Caco-2 (cell line): ENCODE results near the gene PIP4K2A. TPM values are rescaled to one million over a fixed set of nuclear protein-coding genes. Genes with fewer than 3 reads are reported as not detected.
"Not testable (repeated sequence)": the region's sequence is repeated elsewhere in the genome, so short reads cannot be mapped to it uniquely, and the experiment has no call there.

Experiments
- BruUV-seq: library from RNA; stranded (reverse); fragments of 400-500 nt; replicated peaks from 2 replicates; lab custom pipeline; 2021; lab: Mats Ljungman, UMichigan
- CTCF ChIA-PET: fragments of 300-600 bp; sonication (Branson Sonifier 250); formaldehyde crosslinking; loops from one replicate; lab custom pipeline; 2022; ENCODE audit warnings: antibody characterized with exemption; lab: Charles Lee
- POLR2A ChIA-PET: fragments of 300-600 bp; sonication (Branson Sonifier 250); formaldehyde crosslinking; loops from one replicate; lab custom pipeline; 2022; ENCODE audit warnings: antibody characterized with exemption; lab: Charles Lee
- DNase-seq, 2 experiments: peaks; one replicate each; pipeline versions ENCODE4 v3.0.0 to v3.0.0-alpha.2; 2020 to 2022
- H3K27me3 ChIP-seq: replicated peaks from 2 replicates; pipeline ENCODE4 v1.6.0; 2011; ENCODE audit warnings: low read length; ENCODE audit not compliant: control insufficient read depth, insufficient read depth
- H3K36me3 ChIP-seq: 2 replicates; pipeline ENCODE4 v1.5.1; 2011; ENCODE audit warnings: low read length; ENCODE audit not compliant: control insufficient read depth, insufficient read depth
- H3K4me1 ChIP-seq: fragments of 250-450 bp; sonication (Bioruptor Pico); 2 replicates; pipeline ENCODE4 v1.5.1; 2020; ENCODE audit warnings: mild to moderate bottlenecking
- H3K4me3 ChIP-seq: 2 replicates; pipeline ENCODE4 v1.5.1; 2011; ENCODE audit warnings: low read depth, mild to moderate bottlenecking, control low read depth, low read length
- H3K9me3 ChIP-seq: fragments of 250-450 bp; sonication (Bioruptor Pico); 2 replicates; pipeline ENCODE4 v1.5.1; 2020; ENCODE audit warnings: mild to moderate bottlenecking, moderate library complexity
- H3K27ac Mint-ChIP-seq: one replicate; pipeline ENCODE4 v1.8.0; 2022; ENCODE audit warnings: mixed read lengths; ENCODE audit not compliant: unreplicated experiment
- H3K27me3 Mint-ChIP-seq: one replicate; pipeline ENCODE4 v1.8.0; 2022; ENCODE audit warnings: mixed read lengths; ENCODE audit not compliant: insufficient read depth, unreplicated experiment
- H3K36me3 Mint-ChIP-seq: one replicate; pipeline ENCODE4 v1.8.0; 2022; ENCODE audit warnings: mild to moderate bottlenecking, mixed read lengths; ENCODE audit not compliant: insufficient read depth, unreplicated experiment
- H3K4me1 Mint-ChIP-seq: one replicate; pipeline ENCODE4 v1.8.0; 2022; ENCODE audit warnings: low read depth, mixed read lengths; ENCODE audit not compliant: unreplicated experiment
- H3K4me3 Mint-ChIP-seq: one replicate; pipeline ENCODE4 v1.8.0; 2022; ENCODE audit warnings: mild to moderate bottlenecking, moderate library complexity, mixed read lengths; ENCODE audit not compliant: unreplicated experiment
- H3K9me3 Mint-ChIP-seq: one replicate; pipeline ENCODE4 v1.8.0; 2022; ENCODE audit warnings: mixed read lengths; ENCODE audit not compliant: unreplicated experiment
- CTCF ChIP-seq, 2 experiments: fragments of 200-600 bp in 1 of 2; IDR thresholded peaks; 1 replicate in 1 of 2; 2 replicates in 1 of 2; pipeline versions ENCODE4 v1.5.1 to v1.8.0; 2011 to 2022; ENCODE audit warnings: antibody characterized with exemption in 1 of 2, control low read depth in 1 of 2, inconsistent platforms in 1 of 2, low read depth in 1 of 2, low read length in 1 of 2, mild to moderate bottlenecking in 1 of 2, moderate library complexity in 1 of 2; ENCODE audit not compliant: insufficient read depth in 1 of 2, severe bottlenecking in 1 of 2, unreplicated experiment in 1 of 2
- intact Hi-C: fragments of 100-400 bp; cut with micrococcal nuclease; formaldehyde crosslinking; loops from one replicate; pipeline ENCODE4 v1.10.0; 2022; ENCODE audit not compliant: unreplicated experiment
- total RNA-seq: library from RNA; stranded (reverse); gene quantifications from 2 replicates; pipeline ENCODE4 v1.2.3, GENCODE V29; 2022

The PIP4K2A gene
- total RNA-seq, 1 experiment from 2014 or later: 26.9 TPM

GRCh38 chr10:22693860-22694259 lies 20.5 kb downstream of the PIP4K2A start:
- ChIA-PET POLR2A (no interaction called here), CTCF (no interaction called here)
- no peak for DNase-seq
- H3K27me3 ChIP-seq: no peaks in the 10 kb centered on the region
- intact Hi-C loops: no loop called here
- no peaks in the 10 kb centered on the region for H3K36me3 Mint-ChIP-seq
- no peaks in the 10 kb centered on the region for H3K27me3 Mint-ChIP-seq
- peaks cover 4% of the 10 kb centered on the region; the same call in 1 of the 2 replicates for H3K9me3 ChIP-seq
- no peak for TF ChIP-seq CTCF (IDR thresholded peaks at IDR 0.05; ENCODE audit: insufficient read depth in 1 of 2, low read depth in 1 of 2, low read length in 1 of 2, severe bottlenecking in 1 of 2, unreplicated experiment in 1 of 2)
- BruUV-seq: no TSS peak
- no peak overlapping the region for H3K27ac Mint-ChIP-seq
- no peaks in the 10 kb centered on the region for H3K4me1 Mint-ChIP-seq
- H3K4me3 ChIP-seq: no peak overlapping the region
- H3K4me3 Mint-ChIP-seq: no peak overlapping the region
- no peaks in the 10 kb centered on the region for H3K36me3 ChIP-seq
- no peaks in the 10 kb centered on the region for H3K9me3 Mint-ChIP-seq
- no peaks in the 10 kb centered on the region for H3K4me1 ChIP-seq

GRCh38 chr10:22693371-22693784 lies 21.0 kb downstream of the PIP4K2A start:
- DNase-seq: no peak
- BruUV-seq: no TSS peak
- Mint-ChIP-seq H3K4me3 (no peak overlapping the region), H3K27ac (no peak overlapping the region), H3K27me3 (no peaks in the 10 kb centered on the region), H3K36me3 (no peaks in the 10 kb centered on the region), H3K9me3 (no peaks in the 10 kb centered on the region), H3K4me1 (no peaks in the 10 kb centered on the region)
- peaks cover 4% of the 10 kb centered on the region; the same call in 1 of the 2 replicates for H3K9me3 ChIP-seq
- intact Hi-C loops: no loop called here
- TF ChIP-seq CTCF (IDR thresholded peaks at IDR 0.05; ENCODE audit: insufficient read depth in 1 of 2, low read depth in 1 of 2, low read length in 1 of 2, severe bottlenecking in 1 of 2, unreplicated experiment in 1 of 2): no peak
- ChIA-PET POLR2A (no interaction called here), CTCF (no interaction called here)
- no peaks in the 10 kb centered on the region for H3K36me3 ChIP-seq
- H3K4me3 ChIP-seq: no peak overlapping the region
- H3K27me3 ChIP-seq: no peaks in the 10 kb centered on the region
- H3K4me1 ChIP-seq: no peaks in the 10 kb centered on the region

- CTCF ChIA-PET, H3K36me3 Mint-ChIP-seq, POLR2A ChIA-PET: not testable (repeated sequence)
These were observed 22.3 kb downstream of the PIP4K2A start for GRCh38 chr10:22692119-22692518.

More at GRCh38 chr10:22692119-22692518, 22.3 kb downstream of the PIP4K2A start:
- H3K4me1 ChIP-seq, H3K4me1 Mint-ChIP-seq, H3K27ac Mint-ChIP-seq, H3K36me3 ChIP-seq, DNase-seq, H3K27me3 ChIP-seq, H3K27me3 Mint-ChIP-seq, H3K4me3 Mint-ChIP-seq, intact Hi-C loops, H3K9me3 ChIP-seq, BruUV-seq, H3K9me3 Mint-ChIP-seq, H3K4me3 ChIP-seq: not testable (repeated sequence)
